GM19035 (cell line): ENCODE results near the gene COL15A1.

Experiments
- ATAC-seq: cut with Tn5 transposase; IDR thresholded peaks from one replicate; pipeline ENCODE4 v1.9.1; 2021; ENCODE audit not compliant: unreplicated experiment

COL15A1 gene

DNA sequence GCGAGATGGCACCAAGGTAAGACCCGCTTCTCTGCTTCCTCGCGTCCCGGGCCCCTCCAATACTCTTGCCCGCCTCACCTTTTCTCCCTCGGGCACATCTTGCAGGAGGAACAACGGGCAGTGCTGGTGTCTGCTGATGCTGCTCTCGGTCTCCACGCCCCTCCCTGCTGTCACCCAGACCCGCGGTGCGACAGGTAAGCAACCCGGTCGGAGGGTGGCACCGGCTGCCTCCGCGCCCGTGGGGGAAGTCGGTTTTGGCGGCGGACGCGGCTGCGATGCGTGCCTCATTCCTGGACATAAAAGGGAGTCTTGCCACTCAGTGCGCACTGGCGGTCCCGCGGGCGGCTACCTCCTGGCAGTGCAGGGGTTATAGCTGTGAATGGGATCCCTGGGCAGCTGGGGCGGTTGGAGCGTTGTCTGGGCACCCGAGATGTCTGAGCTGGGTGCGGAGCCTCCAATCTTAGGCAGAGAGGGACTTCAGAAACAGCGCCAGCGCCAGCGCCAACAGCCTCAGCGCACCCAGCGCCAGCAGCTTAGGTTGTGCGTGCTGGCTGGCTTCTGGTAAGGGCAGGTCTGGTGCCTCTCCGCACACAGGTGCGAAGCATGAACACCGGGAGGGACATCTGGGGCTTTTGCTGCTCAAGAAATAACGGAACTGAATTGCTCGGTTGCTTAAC lies 488 bp downstream of the COL15A1 start:
- no peak for ATAC-seq

GRCh38 chr9:98944734-98945074 lies 997 bp downstream of the COL15A1 start:
- ATAC-seq: no peak

DNA sequence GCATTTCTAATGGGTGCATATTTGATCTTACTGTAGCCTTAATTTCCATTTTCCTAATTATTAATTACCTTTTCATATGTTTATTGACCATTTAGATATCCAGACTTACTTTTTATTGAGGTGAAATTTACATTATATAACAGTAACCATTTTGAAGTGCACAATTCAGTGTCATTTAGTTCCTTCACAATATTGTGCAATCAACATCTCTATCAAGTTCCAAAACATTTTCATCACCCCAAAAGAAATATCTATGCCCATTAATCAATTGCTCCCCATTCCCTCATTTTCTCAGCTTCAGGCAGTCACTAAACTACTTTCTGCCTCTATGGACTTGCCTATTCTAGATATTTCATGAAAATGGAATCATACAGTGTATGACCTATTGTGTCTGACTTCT lies 5.9 kb downstream of the COL15A1 start:
- ATAC-seq: no peak

GRCh38 chr9:98950262-98950661 lies 6.6 kb downstream of the COL15A1 start:
- no peak for ATAC-seq

DNA sequence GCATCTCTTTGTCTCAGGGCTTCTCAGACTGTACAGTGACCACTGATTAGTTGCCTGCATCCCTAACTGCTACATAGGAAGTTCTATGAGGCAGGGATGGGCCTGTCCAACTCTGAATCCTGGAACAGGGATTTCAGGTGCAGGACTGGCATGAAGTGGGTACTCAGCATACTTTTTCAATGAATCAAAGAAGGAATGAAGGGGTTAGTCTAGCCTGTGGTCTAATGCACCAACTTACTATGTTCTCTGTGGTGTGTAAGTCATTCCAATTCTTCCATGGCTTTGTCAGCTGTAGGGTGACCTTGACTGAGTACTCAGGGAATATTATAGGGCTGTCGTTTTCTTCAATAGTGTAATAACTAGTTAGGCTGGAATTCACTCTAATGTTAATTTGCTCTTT lies 8.3 kb downstream of the COL15A1 start:
- no peak for ATAC-seq

- ATAC-seq: no peak
Measured at GRCh38 chr9:98953581-98954243, 10.0 kb downstream of the COL15A1 start.

- ATAC-seq: no peak
Measured at GRCh38 chr9:98954244-98954610, 10.5 kb downstream of the COL15A1 start.

DNA sequence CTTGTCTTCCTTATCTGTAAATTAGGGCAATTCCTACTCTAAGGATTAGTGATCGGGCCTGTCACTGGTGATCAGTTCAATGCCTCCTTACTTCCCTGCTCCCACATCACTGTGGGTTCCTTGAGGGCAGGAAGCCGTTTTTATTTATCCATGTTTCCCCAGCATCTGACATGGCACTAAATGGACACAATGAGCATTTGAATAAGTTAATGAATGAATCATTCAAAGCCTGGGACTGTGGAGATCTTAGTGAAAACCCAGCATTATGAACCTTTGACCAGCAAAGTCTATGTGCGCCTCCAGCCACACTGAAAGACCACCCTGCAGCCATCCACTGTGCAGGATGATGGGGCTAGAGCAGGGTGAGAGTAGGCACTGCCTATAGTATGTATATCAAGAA lies 11.6 kb downstream of the COL15A1 start:
- no peak for ATAC-seq

- no peak for ATAC-seq
Measured at GRCh38 chr9:98957826-98958225, 14.1 kb downstream of the COL15A1 start.

GRCh38 chr9:98958271-98958984 lies 14.7 kb downstream of the COL15A1 start:
- ATAC-seq: no peak

DNA sequence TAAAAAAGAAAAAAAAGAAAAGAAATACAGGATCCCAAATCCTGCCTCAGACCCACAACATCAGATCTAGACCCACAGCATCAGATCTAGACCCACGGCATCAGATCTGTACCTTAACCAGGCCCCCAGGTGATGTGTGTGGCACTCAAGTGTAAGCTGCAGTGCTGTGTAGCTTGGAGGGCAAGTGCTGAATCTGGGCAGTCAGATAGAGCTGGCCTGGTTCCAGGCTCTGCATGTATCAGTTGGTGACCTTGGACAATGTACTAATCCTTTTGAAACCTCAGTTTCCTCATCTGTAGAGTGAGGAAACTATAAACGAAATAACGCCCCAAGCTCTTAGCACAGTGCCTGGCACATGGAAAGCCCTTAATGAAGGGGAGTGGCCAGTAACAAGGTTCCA lies 16.7 kb downstream of the COL15A1 start:
- no peak for ATAC-seq

GRCh38 chr9:98961513-98962180 lies 17.9 kb downstream of the COL15A1 start:
- ATAC-seq: no peak

DNA sequence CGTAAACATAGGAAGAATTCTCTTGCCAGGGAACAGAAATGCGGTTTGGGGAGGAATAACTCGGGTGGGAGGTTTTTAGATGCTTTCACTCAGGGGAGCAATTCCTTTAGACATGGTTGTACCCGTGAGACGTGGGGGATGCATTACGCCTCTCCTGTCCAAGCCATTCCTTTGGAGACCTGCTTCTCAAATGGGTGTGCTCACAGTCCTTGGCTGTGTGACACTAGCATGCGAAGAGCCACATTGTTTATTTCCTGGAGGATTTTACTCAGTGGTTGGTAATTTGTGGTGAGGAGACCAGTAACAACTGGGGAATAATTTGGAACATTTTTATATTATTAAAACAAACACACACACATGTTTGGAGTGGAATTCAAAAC lies 18.5 kb downstream of the COL15A1 start:
- ATAC-seq: no peak

DNA sequence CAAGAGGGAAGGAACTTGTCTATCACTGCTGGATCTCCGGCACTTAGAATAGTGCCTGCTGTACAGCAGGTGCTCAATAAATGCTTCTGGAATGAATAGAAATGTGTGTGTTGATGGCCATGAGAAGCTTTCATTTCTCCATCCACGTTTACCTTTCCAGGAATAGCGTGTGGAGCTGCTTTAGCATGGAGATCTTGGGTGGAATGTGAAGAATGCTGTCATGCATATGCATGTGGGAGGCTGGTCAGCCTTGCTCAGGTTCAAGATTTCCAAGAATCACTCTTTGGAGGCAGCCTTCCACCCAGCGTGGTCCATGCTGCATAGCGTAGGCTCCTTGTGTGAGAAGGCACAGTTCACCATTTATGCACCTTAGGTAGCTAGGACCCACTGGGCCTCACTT lies 19.2 kb downstream of the COL15A1 start:
- ATAC-seq: no peak

GRCh38 chr9:98964201-98964600 lies 20.5 kb downstream of the COL15A1 start:
- no peak for ATAC-seq

DNA sequence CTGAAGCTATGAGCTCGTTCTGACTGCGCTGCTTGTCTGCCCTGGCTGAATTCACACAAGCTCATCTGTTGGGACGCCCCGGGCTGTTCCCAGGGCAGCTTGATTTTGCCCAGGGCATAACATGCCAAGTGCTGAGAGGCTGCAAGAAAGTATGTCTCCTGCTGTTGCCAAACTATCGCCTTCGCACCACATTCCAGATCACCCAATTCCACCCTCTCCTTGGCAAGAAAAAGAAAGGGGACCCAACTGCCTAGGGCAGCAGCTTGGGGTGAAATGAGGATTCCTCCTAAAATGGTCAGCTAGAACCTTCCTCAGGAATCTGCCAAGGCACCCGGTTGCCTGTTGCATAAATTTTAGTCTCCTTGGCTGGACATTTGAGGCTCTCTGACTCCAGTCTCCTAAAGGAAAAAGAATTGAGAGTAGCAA lies 21.2 kb downstream of the COL15A1 start:
- ATAC-seq: no peak

GRCh38 chr9:98966676-98967075 lies 23.0 kb downstream of the COL15A1 start:
- no peak for ATAC-seq

- ATAC-seq: no peak
Measured at GRCh38 chr9:98967257-98967656, 23.6 kb downstream of the COL15A1 start.

DNA sequence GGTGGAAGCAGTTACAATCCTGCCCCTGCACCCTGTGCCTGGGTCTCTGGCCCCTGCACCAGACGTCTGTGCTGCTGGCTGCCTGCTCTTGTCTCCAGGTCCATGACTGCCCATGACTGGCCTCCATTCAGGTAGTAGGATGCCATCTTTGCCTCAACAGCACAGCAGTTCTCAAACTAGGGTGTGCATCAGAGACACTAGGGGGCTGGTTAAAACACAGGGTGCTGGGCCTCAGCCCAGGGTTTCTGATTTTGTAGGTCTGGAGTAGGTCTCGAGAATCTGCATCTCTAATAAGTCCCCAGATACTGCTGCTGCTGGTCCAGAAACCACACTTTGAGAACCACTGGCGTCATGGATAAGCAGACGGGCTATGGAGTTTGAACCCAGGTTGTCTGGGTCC lies 24.0 kb downstream of the COL15A1 start:
- no peak for ATAC-seq

DNA sequence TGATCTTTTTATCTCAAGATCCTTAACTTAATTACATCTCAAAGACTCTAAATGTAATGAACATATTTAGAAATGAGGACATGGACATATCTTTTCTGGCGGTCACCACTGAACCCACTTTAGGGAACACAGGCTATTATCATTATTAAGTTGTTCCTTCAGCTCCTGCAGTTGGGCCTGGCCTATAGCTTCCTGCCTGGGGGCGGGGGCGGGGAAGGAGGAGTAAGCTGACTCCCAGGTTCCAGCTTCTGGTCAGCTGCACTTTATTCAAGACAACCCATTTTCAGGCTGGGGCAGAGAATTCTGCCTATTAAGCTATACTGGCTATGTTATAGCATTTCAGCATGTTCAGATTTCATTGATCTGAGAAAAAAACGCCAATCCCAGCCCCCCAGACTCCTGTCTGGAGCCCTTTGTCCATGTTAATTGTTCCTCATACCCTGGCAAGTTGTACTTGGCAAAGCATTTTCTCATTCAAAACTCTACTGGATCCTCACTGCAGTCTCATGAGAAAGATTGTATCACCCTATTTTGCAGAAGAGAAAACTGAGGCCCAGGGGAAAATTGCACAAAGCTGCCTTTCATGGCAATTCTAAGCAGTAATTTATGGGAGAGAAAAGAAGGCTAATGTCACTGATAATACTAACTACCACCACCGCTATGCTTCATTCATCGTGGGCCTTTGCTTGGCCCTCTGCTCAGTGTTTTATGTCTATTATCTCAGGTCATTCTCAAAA lies 25.1 kb downstream of the COL15A1 start:
- ATAC-seq: no peak

DNA sequence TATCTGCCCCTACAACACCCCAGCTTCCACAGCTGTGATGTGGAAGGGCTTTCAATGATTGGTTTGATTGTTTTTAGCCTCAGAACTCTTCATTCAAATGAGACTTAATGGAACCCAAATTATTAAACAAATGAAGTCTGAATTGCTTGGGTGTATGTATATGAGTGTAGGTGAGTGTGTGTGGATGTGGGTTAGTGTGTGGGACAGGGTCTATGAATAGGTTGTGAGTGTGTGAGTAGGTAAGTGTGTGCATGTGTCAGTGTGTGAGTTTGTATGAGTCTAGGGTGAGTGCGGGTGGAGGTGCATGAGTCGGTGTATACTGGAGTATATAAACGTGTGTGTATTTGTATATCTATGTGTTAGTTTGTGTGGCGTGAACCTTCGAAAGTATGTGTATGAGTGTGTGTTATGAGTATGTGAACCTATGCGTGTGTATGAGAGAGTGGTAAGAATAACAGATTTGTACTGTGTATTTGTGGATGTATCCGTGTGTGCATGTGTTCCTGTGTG lies 26.9 kb downstream of the COL15A1 start:
- no peak for ATAC-seq
